ENCODE measurements around the gene CDC42EP1.
"Not testable (repeated sequence)": the region's sequence is repeated elsewhere in the genome, so short reads cannot be mapped to it uniquely, and the experiment has no call there.

CDC42EP1 gene

DNA sequence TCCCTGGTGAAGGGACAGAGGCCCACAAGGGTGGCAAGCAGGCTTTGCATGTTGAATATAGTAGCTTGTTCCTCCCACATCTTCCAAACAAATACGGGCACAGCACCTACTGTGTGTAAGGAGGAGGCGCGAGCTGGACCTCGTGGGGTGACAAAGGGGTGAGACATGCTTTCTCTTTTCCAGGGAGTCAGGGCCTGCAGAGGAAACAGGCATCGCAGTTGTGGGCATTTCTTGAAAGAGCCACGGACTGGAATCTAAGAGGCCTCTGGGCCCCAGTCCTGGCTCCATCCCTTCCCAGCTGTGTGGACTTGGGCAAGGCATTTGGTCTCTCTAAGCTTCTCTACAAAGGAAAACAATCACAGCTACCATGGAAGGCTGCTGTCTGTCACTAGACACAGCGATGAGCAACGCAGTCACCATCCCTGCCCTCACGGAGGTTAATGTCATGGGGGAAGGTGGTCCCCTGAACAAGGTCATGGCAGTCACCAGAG, 13.0 kb upstream of the CDC42EP1 start:
- TF ChIP-seq, protein P1, sequence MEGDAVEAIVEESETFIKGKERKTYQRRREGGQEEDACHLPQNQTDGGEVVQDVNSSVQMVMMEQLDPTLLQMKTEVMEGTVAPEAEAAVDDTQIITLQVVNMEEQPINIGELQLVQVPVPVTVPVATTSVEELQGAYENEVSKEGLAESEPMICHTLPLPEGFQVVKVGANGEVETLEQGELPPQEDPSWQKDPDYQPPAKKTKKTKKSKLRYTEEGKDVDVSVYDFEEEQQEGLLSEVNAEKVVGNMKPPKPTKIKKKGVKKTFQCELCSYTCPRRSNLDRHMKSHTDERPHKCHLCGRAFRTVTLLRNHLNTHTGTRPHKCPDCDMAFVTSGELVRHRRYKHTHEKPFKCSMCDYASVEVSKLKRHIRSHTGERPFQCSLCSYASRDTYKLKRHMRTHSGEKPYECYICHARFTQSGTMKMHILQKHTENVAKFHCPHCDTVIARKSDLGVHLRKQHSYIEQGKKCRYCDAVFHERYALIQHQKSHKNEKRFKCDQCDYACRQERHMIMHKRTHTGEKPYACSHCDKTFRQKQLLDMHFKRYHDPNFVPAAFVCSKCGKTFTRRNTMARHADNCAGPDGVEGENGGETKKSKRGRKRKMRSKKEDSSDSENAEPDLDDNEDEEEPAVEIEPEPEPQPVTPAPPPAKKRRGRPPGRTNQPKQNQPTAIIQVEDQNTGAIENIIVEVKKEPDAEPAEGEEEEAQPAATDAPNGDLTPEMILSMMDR (conservative IDR thresholded peaks at IDR 0.05; ENCODE audit: low read depth, low read length) = no peak
- peak; percentile 35 for DNase-seq (ENCODE audit: low read depth)
- no peak overlapping the region for H3K4me3 ChIP-seq (ENCODE audit: low read depth, low read length)

GRCh38 chr22:37549704-37550059, 10.6 kb upstream of the CDC42EP1 start:
- no peak overlapping the region for H3K4me3 ChIP-seq (ENCODE audit: low read depth, low read length)
- DNase-seq (ENCODE audit: low read depth) = peak; percentile 57
- TF ChIP-seq, protein P1 (conservative IDR thresholded peaks at IDR 0.05; ENCODE audit: low read depth, low read length) = peak; percentile 47

DNA sequence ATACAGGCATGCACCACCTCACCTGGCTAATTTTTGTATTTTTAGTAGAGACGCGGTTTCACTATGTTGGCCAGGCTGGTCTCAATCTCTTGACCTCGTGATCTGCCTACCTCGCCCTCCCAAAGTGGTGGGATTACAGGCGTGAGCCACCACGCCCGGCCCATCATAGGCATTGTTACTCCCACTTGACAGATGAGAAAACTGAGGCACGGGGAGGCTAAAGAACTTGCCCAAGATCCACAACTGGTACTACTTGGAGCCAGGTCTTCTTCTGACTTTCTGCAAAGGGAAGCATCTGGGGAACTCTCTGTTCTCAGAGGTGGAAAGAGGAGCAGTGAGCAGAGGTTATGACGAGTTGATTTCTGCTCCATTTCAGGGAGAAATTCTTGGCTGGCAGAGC, 9.4 kb upstream of the CDC42EP1 start:
- DNase-seq (ENCODE audit: low read depth) = peak; percentile 33
- not testable (repeated sequence) for H3K4me3 ChIP-seq (ENCODE audit: low read depth, low read length)

DNA sequence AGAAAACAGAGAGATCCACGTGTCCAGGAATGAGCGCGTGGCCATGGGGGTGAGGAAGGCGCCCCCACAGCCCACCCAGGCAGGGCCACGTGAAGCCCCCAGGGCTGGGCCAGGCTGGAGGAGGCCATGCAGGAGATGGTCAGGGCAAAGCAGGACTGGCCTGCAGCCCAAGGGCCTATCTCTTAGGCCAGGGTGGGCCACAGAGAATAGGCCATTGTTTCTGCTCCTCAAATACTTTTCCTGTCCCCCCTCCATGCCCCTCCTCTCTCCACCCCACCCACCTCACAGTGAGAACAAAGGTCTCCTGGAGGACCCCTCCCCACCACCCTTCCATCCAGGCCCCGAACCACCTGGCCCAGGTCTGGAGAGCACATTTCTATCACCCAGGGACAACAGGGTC, 8.3 kb upstream of the CDC42EP1 start:
- H3K4me3 ChIP-seq (ENCODE audit: low read depth, low read length) = no peak overlapping the region
- DNase-seq (ENCODE audit: low read depth) = no peak
- TF ChIP-seq, protein P1 (conservative IDR thresholded peaks at IDR 0.05; ENCODE audit: low read depth, low read length) = no peak

- H3K4me3 ChIP-seq (ENCODE audit: low read depth, low read length) = no peak overlapping the region
Measured at GRCh38 chr22:37552524-37553163, 7.6 kb upstream of the CDC42EP1 start.

GRCh38 chr22:37553725-37554124, 6.6 kb upstream of the CDC42EP1 start:
- no peak overlapping the region for H3K4me3 ChIP-seq (ENCODE audit: low read depth, low read length)
- DNase-seq (ENCODE audit: low read depth) = no peak
- TF ChIP-seq, protein P1 (conservative IDR thresholded peaks at IDR 0.05; ENCODE audit: low read depth, low read length) = no peak

More at GRCh38 chr22:37552524-37553163, 7.6 kb upstream of the CDC42EP1 start:
- DNase-seq (ENCODE audit: low read depth) = no peak
- TF ChIP-seq, protein P1 (conservative IDR thresholded peaks at IDR 0.05; ENCODE audit: low read depth, low read length) = no peak

GRCh38 chr22:37555029-37555428, 5.3 kb upstream of the CDC42EP1 start:
- DNase-seq (ENCODE audit: low read depth) = no peak
- TF ChIP-seq, protein P1 (conservative IDR thresholded peaks at IDR 0.05; ENCODE audit: low read depth, low read length) = no peak
- H3K4me3 ChIP-seq (ENCODE audit: low read depth, low read length) = no peak overlapping the region
